ENCODE data around the gene REEP3.
A peak's percentile ranks its signal among the peaks of the same experiment; 100 is the strongest.
"Not testable (repeated sequence)": the region's sequence is repeated elsewhere in the genome, so short reads cannot be mapped to it uniquely, and the experiment has no call there.

REEP3 gene

GRCh38 chr10:63520500-63521415, at the start of gene REEP3:
TSS of gene REEP3 (plus strand) at chr10:63521401. CDS start at chr10:63521546, 145 bp downstream.
- peak; percentile 92 for DNase-seq (ENCODE audit: low spot score)

- DNase-seq (ENCODE audit: low spot score), result no peak
Measured at GRCh38 chr10:63474488-63474887, 46.7 kb upstream of the REEP3 start.

- no peak for DNase-seq (ENCODE audit: low spot score)
Measured at GRCh38 chr10:63477927-63478326, 43.3 kb upstream of the REEP3 start.

- DNase-seq (ENCODE audit: low spot score), result no peak
Measured at GRCh38 chr10:63478564-63478963, 42.6 kb upstream of the REEP3 start.

- no peak for DNase-seq (ENCODE audit: low spot score)
Measured at GRCh38 chr10:63480237-63480636, 41.0 kb upstream of the REEP3 start.

GRCh38 chr10:63481815-63482421, 39.3 kb upstream of the REEP3 start:
- no peak for DNase-seq (ENCODE audit: low spot score)

- DNase-seq (ENCODE audit: low spot score), result no peak
Measured at GRCh38 chr10:63483983-63484382, 37.2 kb upstream of the REEP3 start.

- DNase-seq (ENCODE audit: low spot score), result no peak
Measured at GRCh38 chr10:63487990-63488389, 33.2 kb upstream of the REEP3 start.

- DNase-seq (ENCODE audit: low spot score), result no peak
Measured at GRCh38 chr10:63489838-63490237, 31.4 kb upstream of the REEP3 start.

- DNase-seq (ENCODE audit: low spot score), result peak; percentile 68
Measured at GRCh38 chr10:63491588-63492316, 29.4 kb upstream of the REEP3 start.

GRCh38 chr10:63492317-63492690, 28.9 kb upstream of the REEP3 start:
- DNase-seq (ENCODE audit: low spot score), result not testable (repeated sequence)

- DNase-seq (ENCODE audit: low spot score), result no peak
Measured at GRCh38 chr10:63493004-63493403, 28.2 kb upstream of the REEP3 start.

- DNase-seq (ENCODE audit: low spot score), result no peak
Measured at GRCh38 chr10:63494951-63495350, 26.2 kb upstream of the REEP3 start.

- no peak for DNase-seq (ENCODE audit: low spot score)
Measured at GRCh38 chr10:63496561-63496960, 24.6 kb upstream of the REEP3 start.

- no peak for DNase-seq (ENCODE audit: low spot score)
Measured at GRCh38 chr10:63497321-63497720, 23.9 kb upstream of the REEP3 start.

- DNase-seq (ENCODE audit: low spot score), result no peak
Measured at GRCh38 chr10:63498665-63499064, 22.5 kb upstream of the REEP3 start.

- DNase-seq (ENCODE audit: low spot score), result not testable (repeated sequence)
Measured at GRCh38 chr10:63500551-63500950, 20.6 kb upstream of the REEP3 start.

GRCh38 chr10:63501954-63502353, 19.2 kb upstream of the REEP3 start:
- DNase-seq (ENCODE audit: low spot score), result no peak

GRCh38 chr10:63502832-63503231, 18.4 kb upstream of the REEP3 start:
- DNase-seq (ENCODE audit: low spot score), result no peak

- DNase-seq (ENCODE audit: low spot score), result peak; percentile 17
Measured at GRCh38 chr10:63503395-63503794, 17.8 kb upstream of the REEP3 start.

GRCh38 chr10:63504145-63504881, 16.9 kb upstream of the REEP3 start:
- no peak for DNase-seq (ENCODE audit: low spot score)

- no peak for DNase-seq (ENCODE audit: low spot score)
Measured at GRCh38 chr10:63505562-63505961, 15.6 kb upstream of the REEP3 start.
